Panc1 (cell line): ENCODE measurements around the gene CHRNB4.
"Not testable (repeated sequence)": the region's sequence is repeated elsewhere in the genome, so short reads cannot be mapped to it uniquely, and the experiment has no call there.

Source experiments
- POLR2AphosphoS5 ChIP-seq: IDR thresholded peaks from 2 replicates; pipeline ENCODE4 v1.6.1; 2012; ENCODE audit warnings: mild to moderate bottlenecking, low read depth, low read length, moderate library complexity
- TF ChIP-seq, protein P1 (sequence below): fragments of 450-650 bp; IDR thresholded peaks from 2 replicates; pipeline ENCODE4 v1.5.1; 2017; ENCODE audit warnings: mild to moderate bottlenecking

DNA sequence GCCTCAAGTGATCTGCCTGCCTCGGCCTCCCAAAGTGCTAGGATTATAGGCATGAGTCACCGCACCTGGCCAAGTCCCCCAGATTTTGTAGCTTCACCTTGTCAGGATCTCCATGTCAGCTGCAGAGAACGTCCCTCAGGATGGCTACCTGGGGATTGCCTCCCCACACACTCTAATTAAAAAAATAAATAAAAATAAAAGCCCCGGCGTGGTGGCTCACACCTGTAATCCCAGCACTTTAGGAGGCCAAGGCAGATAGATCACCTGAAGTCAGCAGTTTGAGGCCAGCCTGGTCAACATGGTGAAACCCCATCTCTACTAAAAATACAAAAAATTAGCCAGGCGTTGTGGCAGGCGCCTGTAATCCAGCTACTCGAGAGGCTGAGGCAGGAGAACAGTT is 42.6 kb upstream of the CHRNB4 start:
- TF ChIP-seq, protein P1, sequence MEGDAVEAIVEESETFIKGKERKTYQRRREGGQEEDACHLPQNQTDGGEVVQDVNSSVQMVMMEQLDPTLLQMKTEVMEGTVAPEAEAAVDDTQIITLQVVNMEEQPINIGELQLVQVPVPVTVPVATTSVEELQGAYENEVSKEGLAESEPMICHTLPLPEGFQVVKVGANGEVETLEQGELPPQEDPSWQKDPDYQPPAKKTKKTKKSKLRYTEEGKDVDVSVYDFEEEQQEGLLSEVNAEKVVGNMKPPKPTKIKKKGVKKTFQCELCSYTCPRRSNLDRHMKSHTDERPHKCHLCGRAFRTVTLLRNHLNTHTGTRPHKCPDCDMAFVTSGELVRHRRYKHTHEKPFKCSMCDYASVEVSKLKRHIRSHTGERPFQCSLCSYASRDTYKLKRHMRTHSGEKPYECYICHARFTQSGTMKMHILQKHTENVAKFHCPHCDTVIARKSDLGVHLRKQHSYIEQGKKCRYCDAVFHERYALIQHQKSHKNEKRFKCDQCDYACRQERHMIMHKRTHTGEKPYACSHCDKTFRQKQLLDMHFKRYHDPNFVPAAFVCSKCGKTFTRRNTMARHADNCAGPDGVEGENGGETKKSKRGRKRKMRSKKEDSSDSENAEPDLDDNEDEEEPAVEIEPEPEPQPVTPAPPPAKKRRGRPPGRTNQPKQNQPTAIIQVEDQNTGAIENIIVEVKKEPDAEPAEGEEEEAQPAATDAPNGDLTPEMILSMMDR = not testable (repeated sequence)
- not testable (repeated sequence) for TF ChIP-seq POLR2AphosphoS5
